H1 (cell line): ENCODE results near the gene CSRP3. TPM values are rescaled to one million over a fixed set of nuclear protein-coding genes. Genes with fewer than 3 reads are reported as not detected.

Experiments used
- BACH1 ChIP-seq: IDR thresholded peaks from 2 replicates; pipeline ENCODE4 v1.6.1; 2012; ENCODE audit warnings: low read length, improper control_type of control experiment
- polyA plus RNA-seq, 7 experiments: library from polyadenylated mRNA; depleted of rRNA in 3 of 7; stranded (reverse) in 5 of 7; unstranded in 2 of 7; fragments of >200 nt in 5 of 7; fragments of 200-250 nt in 2 of 7; gene quantifications; 1 replicate in 5 of 7; 2 replicates in 1 of 7; 4 replicates in 1 of 7; pipeline versions ENCODE4 v1.2.1 to v1.2.3, GENCODE V29; 2011 to 2013; ENCODE audit warnings: missing spikeins in 2 of 7, mixed read lengths in 2 of 7
- total RNA-seq: library from RNA; stranded (reverse); fragmentation: NEBNext Ultra II Directional; extraction: Animal tissue kit (Norgen Biotek cat#: 25700); gene quantifications from 2 replicates; pipeline ENCODE4 v1.2.1, GENCODE V29; 2021
- TF ChIP-seq, protein P1 (sequence below): fragments of 300-600 bp; sonication (generic); IDR thresholded peaks from 2 replicates; pipeline ENCODE4 v1.7.1; 2012; ENCODE audit warnings: low read length, moderate library complexity, mild to moderate bottlenecking, inconsistent platforms; ENCODE audit not compliant: insufficient replicate concordance

CSRP3 gene
- total and polyA plus RNA-seq, 2 of the 8 experiments (the other 6 are each of a cell fraction or from before 2014, with no cell fraction given): not detected

GRCh38 chr11:19237813-19238212 lies 36.0 kb upstream of the CSRP3 start (continued):
- no peak for TF ChIP-seq BACH1
- TF ChIP-seq, protein P1, sequence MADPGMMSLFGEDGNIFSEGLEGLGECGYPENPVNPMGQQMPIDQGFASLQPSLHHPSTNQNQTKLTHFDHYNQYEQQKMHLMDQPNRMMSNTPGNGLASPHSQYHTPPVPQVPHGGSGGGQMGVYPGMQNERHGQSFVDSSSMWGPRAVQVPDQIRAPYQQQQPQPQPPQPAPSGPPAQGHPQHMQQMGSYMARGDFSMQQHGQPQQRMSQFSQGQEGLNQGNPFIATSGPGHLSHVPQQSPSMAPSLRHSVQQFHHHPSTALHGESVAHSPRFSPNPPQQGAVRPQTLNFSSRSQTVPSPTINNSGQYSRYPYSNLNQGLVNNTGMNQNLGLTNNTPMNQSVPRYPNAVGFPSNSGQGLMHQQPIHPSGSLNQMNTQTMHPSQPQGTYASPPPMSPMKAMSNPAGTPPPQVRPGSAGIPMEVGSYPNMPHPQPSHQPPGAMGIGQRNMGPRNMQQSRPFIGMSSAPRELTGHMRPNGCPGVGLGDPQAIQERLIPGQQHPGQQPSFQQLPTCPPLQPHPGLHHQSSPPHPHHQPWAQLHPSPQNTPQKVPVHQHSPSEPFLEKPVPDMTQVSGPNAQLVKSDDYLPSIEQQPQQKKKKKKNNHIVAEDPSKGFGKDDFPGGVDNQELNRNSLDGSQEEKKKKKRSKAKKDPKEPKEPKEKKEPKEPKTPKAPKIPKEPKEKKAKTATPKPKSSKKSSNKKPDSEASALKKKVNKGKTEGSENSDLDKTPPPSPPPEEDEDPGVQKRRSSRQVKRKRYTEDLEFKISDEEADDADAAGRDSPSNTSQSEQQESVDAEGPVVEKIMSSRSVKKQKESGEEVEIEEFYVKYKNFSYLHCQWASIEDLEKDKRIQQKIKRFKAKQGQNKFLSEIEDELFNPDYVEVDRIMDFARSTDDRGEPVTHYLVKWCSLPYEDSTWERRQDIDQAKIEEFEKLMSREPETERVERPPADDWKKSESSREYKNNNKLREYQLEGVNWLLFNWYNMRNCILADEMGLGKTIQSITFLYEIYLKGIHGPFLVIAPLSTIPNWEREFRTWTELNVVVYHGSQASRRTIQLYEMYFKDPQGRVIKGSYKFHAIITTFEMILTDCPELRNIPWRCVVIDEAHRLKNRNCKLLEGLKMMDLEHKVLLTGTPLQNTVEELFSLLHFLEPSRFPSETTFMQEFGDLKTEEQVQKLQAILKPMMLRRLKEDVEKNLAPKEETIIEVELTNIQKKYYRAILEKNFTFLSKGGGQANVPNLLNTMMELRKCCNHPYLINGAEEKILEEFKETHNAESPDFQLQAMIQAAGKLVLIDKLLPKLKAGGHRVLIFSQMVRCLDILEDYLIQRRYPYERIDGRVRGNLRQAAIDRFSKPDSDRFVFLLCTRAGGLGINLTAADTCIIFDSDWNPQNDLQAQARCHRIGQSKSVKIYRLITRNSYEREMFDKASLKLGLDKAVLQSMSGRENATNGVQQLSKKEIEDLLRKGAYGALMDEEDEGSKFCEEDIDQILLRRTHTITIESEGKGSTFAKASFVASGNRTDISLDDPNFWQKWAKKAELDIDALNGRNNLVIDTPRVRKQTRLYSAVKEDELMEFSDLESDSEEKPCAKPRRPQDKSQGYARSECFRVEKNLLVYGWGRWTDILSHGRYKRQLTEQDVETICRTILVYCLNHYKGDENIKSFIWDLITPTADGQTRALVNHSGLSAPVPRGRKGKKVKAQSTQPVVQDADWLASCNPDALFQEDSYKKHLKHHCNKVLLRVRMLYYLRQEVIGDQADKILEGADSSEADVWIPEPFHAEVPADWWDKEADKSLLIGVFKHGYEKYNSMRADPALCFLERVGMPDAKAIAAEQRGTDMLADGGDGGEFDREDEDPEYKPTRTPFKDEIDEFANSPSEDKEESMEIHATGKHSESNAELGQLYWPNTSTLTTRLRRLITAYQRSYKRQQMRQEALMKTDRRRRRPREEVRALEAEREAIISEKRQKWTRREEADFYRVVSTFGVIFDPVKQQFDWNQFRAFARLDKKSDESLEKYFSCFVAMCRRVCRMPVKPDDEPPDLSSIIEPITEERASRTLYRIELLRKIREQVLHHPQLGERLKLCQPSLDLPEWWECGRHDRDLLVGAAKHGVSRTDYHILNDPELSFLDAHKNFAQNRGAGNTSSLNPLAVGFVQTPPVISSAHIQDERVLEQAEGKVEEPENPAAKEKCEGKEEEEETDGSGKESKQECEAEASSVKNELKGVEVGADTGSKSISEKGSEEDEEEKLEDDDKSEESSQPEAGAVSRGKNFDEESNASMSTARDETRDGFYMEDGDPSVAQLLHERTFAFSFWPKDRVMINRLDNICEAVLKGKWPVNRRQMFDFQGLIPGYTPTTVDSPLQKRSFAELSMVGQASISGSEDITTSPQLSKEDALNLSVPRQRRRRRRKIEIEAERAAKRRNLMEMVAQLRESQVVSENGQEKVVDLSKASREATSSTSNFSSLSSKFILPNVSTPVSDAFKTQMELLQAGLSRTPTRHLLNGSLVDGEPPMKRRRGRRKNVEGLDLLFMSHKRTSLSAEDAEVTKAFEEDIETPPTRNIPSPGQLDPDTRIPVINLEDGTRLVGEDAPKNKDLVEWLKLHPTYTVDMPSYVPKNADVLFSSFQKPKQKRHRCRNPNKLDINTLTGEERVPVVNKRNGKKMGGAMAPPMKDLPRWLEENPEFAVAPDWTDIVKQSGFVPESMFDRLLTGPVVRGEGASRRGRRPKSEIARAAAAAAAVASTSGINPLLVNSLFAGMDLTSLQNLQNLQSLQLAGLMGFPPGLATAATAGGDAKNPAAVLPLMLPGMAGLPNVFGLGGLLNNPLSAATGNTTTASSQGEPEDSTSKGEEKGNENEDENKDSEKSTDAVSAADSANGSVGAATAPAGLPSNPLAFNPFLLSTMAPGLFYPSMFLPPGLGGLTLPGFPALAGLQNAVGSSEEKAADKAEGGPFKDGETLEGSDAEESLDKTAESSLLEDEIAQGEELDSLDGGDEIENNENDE: no peak
